ENCODE measurements around the gene PDCD6IP.
A peak's percentile ranks its signal among the peaks of the same experiment; 100 is the strongest.

Gene PDCD6IP

DNA sequence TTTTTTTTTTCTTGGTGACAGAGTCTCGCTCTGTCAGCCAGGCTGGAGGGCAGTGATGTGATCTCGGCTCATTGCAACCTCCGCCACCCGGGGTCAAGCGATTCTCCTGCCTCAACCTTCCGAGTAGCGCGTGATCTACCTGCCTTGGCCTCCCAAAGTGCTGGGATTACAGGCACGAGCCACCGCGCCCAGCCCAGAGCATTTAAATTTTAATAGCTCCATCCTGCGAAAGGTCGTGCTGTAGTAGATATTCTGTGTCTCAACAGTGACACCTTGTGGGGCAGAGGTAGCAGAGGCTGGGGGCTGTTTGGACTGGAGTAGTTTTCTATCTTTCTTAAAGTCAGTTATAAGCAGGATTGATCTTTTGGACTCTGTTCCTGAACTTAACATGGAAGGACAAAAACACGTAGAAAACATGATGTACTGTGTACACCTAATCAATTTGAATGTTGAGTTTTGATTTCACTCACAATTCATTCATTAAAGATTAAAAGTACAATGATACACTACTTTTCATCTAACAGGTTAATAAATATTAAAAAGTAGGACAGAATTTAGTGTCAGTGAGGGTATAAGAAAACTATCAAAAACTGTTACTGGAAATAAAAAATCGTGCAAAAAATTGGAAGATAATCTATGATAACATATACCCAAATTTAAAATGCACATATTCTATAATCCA, 11.0 kb upstream of the PDCD6IP start:
- Mint-ChIP-seq H3K36me3 (no peaks in the 10 kb centered on the region), H3K9me3 (ENCODE audit: low read depth) (no peaks in the 10 kb centered on the region), H3K4me1 (ENCODE audit: low read depth) (peaks cover 5% of the 10 kb centered on the region), H3K27me3 (peaks cover 1% of the 10 kb centered on the region), H3K4me3 (peak overlapping the region; percentile 21), H3K27ac (no peak overlapping the region)

DNA sequence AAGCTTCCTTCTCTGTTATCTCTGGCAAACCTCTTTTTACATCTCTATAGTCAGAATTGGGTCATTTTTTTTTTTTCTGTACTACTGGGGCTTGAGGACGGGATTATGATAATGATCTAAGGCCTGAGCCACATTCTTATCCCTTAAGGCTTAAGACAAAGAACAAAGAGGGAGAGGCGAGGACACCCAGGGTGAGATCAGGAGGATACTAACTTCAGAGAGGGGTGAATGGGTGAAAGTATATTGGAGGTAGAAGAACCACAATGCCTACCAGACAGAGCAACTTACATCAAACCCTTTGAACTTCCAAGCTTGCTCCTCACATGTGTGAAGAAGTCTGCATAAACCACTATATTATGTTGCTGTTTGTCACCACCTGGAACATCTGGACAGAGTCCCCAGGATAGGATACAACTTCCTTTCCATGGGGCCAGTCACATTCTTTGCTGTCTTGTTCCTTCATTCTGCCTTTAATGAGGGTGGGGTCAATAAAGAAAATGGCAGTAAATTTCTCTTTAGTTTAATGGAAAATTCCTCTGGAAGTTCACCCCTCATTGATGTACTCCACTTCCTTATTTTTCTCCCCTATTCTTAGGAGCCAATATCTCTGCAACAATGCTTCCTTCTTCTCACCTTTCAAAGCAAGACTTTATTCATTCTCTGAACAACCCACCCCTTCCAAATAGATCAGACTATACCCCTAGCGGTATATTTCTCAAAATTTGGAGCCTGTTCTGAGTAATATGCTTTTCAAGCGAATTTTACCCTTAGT, 9.1 kb upstream of the PDCD6IP start:
- Mint-ChIP-seq H3K4me3 (no peak overlapping the region), H3K36me3 (no peaks in the 10 kb centered on the region), H3K27me3 (peaks cover 1% of the 10 kb centered on the region), H3K9me3 (ENCODE audit: low read depth) (no peaks in the 10 kb centered on the region), H3K4me1 (ENCODE audit: low read depth) (peaks cover 5% of the 10 kb centered on the region), H3K27ac (no peak overlapping the region)

DNA sequence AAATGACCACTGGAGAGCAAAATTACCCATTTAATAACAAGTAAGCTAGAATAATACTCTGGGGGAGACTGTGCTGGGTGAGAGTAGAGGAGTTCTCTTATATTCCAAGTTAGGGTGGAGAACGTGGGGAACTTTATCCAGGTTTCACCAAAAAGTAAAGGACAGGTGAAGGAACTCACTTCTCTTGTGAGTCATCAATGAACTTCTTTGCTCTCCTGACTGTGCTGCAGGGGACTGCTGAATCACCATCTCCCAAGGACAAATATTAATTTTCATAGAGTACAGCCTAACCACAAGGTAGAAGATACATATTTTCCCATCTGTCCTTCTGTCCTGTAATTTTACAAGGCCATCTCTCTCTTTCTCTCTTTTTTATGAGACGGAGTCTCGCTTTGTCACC, 8.3 kb upstream of the PDCD6IP start:
- H3K9me3 Mint-ChIP-seq (ENCODE audit: low read depth), result no peaks in the 10 kb centered on the region

DNA sequence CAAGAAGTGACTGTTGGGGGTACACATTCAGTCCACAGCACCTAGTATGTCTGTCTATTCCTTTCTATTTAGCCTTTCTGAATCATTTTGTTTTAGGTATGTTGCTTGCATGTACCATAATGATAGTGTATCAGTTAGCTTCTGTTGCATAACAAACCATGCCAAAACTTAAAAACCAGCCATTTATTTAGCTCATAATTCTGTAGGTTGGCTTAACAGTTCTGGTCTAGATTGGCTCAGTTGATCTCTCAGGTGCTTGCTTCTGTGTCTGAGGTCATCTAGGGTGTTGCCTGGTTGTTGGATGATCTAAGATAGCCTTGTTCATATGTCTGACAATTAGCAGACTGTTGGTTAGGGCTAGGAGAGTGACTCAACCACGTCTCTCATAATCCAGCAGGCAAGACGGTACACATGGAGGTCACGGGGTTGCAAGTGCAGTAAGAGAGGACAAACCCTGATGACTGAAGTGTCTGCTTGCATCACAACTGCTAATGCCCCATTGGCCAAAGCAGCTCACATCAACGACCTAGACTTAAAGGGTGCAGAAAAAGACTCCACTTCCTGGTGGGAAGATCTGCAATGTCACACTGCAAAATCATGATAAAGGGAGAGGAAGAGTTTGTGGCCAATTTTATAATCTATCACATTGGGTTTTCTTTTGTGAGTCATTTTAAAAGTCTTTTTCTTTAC, 6.8 kb upstream of the PDCD6IP start:
- Mint-ChIP-seq H3K36me3 (no peaks in the 10 kb centered on the region), H3K9me3 (ENCODE audit: low read depth) (no peaks in the 10 kb centered on the region), H3K27me3 (peaks cover 1% of the 10 kb centered on the region), H3K27ac (no peak overlapping the region), H3K4me3 (no peak overlapping the region), H3K4me1 (ENCODE audit: low read depth) (peaks cover 5% of the 10 kb centered on the region)

More for the DNA sequence above, 8.3 kb upstream of the PDCD6IP start:
- no peak overlapping the region for H3K4me3 Mint-ChIP-seq
- no peaks in the 10 kb centered on the region for H3K36me3 Mint-ChIP-seq
- H3K27ac Mint-ChIP-seq, result no peak overlapping the region
- H3K4me1 Mint-ChIP-seq (ENCODE audit: low read depth), result peaks cover 5% of the 10 kb centered on the region
- H3K27me3 Mint-ChIP-seq, result peaks cover 1% of the 10 kb centered on the region

DNA sequence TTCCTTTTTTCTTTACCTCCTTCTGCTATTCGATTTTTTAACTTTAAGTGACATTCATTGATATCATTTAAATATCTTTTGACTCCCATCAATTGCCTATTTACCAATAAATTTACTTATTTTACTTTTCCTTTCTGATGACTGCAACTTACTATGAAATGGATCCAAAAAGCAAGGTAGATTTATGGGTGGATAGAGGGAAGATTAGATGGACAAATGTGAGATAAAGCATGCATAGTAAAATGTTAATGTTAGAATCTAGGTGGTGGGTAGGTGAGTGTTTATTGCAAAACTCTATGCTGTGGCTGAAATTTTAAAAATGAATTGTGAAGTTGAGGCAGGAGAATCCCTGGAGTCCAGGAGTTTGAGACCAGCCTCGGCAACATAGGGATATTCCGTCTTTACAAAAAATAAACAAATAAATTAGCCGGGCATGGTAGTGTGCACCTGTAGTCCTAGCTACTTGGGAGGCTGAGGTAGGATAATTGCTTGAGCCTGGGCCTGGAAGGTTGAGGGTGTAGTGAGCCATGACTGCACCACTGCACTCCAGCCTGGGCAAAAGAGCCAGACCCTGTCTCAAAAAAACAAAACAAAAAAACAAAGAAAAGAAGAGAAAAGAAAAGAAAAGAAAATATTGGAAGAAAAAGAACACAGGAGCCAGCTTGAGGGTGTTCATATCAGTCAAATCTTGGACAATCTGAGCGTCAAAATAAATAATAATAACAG, 6.1 kb upstream of the PDCD6IP start:
- Mint-ChIP-seq H3K36me3 (no peaks in the 10 kb centered on the region), H3K4me3 (no peak overlapping the region), H3K27ac (no peak overlapping the region), H3K27me3 (peaks cover 1% of the 10 kb centered on the region), H3K4me1 (ENCODE audit: low read depth) (peaks cover 6% of the 10 kb centered on the region), H3K9me3 (ENCODE audit: low read depth) (no peaks in the 10 kb centered on the region)

DNA sequence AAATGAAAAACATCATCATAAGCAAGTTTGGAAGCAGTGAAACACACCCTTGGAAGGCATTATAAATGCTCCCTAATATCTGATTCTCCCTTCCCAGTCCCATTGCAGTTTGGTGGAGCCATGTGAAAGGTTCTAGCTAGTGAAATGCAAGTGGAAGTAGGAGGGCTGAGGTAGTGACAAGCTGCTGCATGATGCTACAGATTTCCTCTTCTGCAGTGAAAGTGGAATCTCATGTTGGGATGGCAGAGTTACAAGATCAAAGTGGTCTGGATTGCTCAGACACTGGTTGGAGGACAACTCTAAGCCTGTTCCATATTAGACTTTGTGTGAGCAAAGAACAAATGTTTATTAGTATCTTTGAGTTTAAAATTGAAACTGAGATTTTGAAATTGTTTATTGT, 3.3 kb upstream of the PDCD6IP start:
- Mint-ChIP-seq H3K4me3 (no peak overlapping the region), H3K27me3 (peaks cover 1% of the 10 kb centered on the region), H3K4me1 (ENCODE audit: low read depth) (peaks cover 25% of the 10 kb centered on the region), H3K36me3 (peaks cover 3% of the 10 kb centered on the region), H3K9me3 (ENCODE audit: low read depth) (no peaks in the 10 kb centered on the region), H3K27ac (no peak overlapping the region)

DNA sequence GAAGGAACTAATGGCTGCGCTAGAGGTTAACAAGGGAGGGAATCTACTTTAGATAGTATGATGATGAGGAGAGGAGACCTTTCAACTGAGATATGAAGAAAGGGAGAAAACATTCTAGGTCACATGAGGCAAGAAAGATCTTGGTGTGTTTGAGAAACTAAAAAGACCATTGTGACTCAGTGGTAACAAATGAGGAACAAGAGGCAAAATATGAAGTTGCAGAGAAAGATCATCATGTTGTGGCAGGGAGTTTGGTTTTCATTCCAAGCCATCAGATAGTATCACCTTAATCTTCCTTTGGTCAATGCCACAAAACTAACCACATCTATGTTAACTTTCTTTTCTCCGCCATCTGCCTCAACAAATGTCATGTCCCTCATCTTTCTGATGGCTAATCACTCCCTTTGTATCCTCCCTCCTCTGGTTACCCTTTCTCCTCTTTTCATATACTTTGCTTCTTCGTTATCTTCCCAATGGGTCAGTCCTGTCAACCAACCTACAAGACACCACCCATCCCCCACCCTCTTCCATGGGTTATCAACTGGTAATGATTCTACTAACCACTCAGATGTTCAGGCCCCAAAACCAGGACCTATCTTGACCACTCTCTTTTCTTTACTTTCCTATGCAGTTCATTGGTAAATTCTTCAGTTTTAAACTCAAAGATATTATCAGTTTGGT, 2.4 kb upstream of the PDCD6IP start:
- peaks cover 3% of the 10 kb centered on the region for H3K36me3 Mint-ChIP-seq
- H3K4me1 Mint-ChIP-seq (ENCODE audit: low read depth), result peaks cover 34% of the 10 kb centered on the region
- H3K9me3 Mint-ChIP-seq (ENCODE audit: low read depth), result no peaks in the 10 kb centered on the region
- H3K27me3 Mint-ChIP-seq, result peaks cover 1% of the 10 kb centered on the region
- H3K4me3 Mint-ChIP-seq, result peak overlapping the region; percentile 42
- no peak overlapping the region for H3K27ac Mint-ChIP-seq

DNA sequence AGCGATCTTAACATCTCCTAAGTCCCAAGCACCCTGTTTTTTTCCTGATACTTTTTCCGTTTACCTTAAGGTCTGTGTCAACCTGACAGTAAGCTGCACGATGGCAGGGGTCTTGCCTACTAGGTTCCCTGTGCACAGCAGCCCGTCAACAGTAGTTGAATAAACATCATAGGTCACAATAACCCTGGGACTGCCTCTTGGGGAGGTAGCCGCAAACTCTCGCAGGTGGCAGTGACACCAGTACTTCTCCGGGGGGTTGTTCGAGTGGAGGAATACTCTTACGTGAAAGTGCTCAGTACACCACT, 365 bp upstream of the PDCD6IP start:
- Mint-ChIP-seq H3K4me3 (peak overlapping the region; percentile 100), H3K4me1 (ENCODE audit: low read depth) (peaks cover 52% of the 10 kb centered on the region), H3K27me3 (no peaks in the 10 kb centered on the region), H3K27ac (peak overlapping the region; percentile 98), H3K36me3 (peaks cover 3% of the 10 kb centered on the region), H3K9me3 (ENCODE audit: low read depth) (no peaks in the 10 kb centered on the region)

DNA sequence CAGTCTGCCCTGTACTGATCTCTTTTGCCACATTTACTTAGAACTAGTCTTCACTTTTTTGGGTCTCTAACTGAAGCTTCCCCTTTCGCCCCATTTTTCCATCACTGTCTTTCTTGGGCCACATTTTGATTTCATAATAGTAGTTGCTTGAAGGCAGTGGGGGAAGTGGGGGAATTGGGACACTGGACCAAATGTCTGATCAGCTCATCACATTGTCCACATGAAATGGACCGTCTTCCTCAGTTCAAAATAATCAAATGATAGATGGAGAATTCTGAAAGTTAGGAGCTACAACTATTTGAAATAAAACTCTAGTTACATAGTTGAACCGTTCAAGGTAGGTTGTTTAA, 747 bp downstream of the PDCD6IP start:
- Mint-ChIP-seq H3K27me3 (no peaks in the 10 kb centered on the region), H3K4me1 (ENCODE audit: low read depth) (peaks cover 63% of the 10 kb centered on the region), H3K27ac (peak overlapping the region; percentile 93), H3K9me3 (ENCODE audit: low read depth) (no peaks in the 10 kb centered on the region), H3K4me3 (peak overlapping the region; percentile 100), H3K36me3 (peaks cover 9% of the 10 kb centered on the region)

DNA sequence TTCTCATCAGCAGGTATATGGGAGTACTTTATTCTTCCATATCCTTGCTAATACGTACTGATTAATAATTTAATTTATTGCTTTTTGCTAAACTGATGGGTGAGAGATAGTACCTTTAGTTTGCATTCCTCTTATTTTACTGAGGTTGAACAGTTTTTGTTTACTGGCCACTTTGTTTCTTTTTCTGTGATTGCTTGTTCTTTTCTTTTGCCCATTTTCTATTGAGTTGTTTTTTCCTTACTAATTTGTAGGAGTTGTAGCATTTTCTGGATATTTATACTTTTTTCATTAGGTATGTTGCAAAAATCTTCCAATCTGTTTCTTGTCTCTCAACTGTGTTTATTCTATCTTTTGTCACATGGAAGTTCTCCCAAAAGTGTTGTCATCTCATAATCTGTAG, 4.8 kb downstream of the PDCD6IP start:
- H3K4me1 Mint-ChIP-seq (ENCODE audit: low read depth), result peaks cover 78% of the 10 kb centered on the region
- H3K4me3 Mint-ChIP-seq, result peak overlapping the region; percentile 75
- H3K27me3 Mint-ChIP-seq, result no peaks in the 10 kb centered on the region
- H3K9me3 Mint-ChIP-seq (ENCODE audit: low read depth), result no peaks in the 10 kb centered on the region
- H3K27ac Mint-ChIP-seq, result no peak overlapping the region
- H3K36me3 Mint-ChIP-seq, result peaks cover 13% of the 10 kb centered on the region

DNA sequence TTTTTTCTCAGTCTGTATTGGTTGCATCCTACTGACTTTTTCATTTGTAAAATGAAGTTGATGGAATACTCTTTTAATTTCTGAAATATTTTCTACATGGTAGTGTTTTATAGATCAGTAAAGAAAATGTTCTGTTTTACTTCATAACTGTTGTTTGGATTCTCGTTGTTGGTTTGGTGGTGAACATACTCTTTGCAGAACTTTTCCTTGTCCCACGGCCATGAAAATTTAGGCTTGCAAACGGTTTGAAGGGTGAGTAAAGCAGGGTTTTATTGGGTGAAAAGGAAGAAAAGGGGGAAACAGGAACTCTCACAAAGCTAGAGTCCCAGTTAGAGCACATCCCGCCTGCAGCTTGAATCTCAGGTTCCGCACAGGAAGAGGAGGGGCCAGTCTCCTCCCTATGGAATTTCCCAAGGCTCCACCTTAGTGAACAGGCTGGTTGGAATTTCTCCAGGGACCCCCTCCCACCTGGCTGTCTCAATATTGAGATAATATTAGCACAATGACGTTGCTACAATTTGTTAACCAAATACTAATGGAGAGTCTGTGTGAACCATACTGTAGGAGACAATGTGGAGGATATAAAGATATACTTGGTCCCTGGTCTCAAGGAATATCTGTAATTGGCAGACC, 5.6 kb downstream of the PDCD6IP start:
- Mint-ChIP-seq H3K27ac (no peak overlapping the region), H3K4me3 (peak overlapping the region; percentile 24), H3K36me3 (peaks cover 16% of the 10 kb centered on the region), H3K4me1 (ENCODE audit: low read depth) (peaks cover 83% of the 10 kb centered on the region), H3K27me3 (no peaks in the 10 kb centered on the region), H3K9me3 (ENCODE audit: low read depth) (no peaks in the 10 kb centered on the region)

DNA sequence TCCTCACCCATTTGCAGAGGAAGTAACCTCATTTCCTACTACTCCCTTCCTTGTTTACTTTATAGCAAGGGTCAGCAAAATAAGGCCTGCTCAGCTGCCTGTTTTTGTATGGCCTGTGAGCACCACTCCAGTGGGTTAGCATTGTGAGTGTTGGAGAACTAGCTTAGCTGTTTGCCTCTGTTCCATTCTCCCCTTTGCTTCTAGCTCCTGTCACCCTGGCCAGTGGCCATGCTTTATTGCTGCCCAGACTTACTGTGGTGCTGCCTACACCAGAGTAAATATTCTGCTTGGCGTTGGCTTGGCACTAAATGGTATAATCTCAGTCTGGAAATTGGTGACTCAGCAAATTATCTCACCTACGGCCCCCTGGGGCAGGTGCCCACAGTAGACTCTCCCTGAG, 8.8 kb downstream of the PDCD6IP start:
- H3K27me3 Mint-ChIP-seq, result no peaks in the 10 kb centered on the region
- H3K4me3 Mint-ChIP-seq, result no peak overlapping the region
- H3K36me3 Mint-ChIP-seq, result peaks cover 17% of the 10 kb centered on the region
- H3K9me3 Mint-ChIP-seq (ENCODE audit: low read depth), result no peaks in the 10 kb centered on the region
- H3K4me1 Mint-ChIP-seq (ENCODE audit: low read depth), result peaks cover 75% of the 10 kb centered on the region
- no peak overlapping the region for H3K27ac Mint-ChIP-seq

DNA sequence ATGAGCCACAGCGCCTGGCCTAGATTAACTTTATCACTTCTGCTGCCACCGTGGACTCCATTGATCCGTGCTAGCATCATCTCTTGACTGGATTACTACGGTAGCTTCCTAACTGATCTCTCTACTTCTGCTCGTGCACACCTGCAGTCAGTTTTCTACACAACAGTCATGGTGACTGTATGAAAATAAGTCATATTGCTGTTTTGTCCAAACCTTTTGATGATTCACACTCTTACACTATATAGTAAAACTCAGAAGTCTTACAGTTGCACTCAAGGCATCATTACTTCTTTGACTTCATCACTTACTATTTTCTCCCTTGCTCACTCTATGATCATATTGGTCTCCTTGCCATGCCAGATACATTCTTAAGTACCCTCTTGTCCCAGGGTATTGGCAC, 10.1 kb downstream of the PDCD6IP start:
- H3K36me3 Mint-ChIP-seq, result peaks cover 14% of the 10 kb centered on the region
- no peaks in the 10 kb centered on the region for H3K9me3 Mint-ChIP-seq (ENCODE audit: low read depth)
- peak overlapping the region; percentile 25 for H3K27ac Mint-ChIP-seq
- H3K27me3 Mint-ChIP-seq, result no peaks in the 10 kb centered on the region
- peaks cover 64% of the 10 kb centered on the region for H3K4me1 Mint-ChIP-seq (ENCODE audit: low read depth)
- no peak overlapping the region for H3K4me3 Mint-ChIP-seq

DNA sequence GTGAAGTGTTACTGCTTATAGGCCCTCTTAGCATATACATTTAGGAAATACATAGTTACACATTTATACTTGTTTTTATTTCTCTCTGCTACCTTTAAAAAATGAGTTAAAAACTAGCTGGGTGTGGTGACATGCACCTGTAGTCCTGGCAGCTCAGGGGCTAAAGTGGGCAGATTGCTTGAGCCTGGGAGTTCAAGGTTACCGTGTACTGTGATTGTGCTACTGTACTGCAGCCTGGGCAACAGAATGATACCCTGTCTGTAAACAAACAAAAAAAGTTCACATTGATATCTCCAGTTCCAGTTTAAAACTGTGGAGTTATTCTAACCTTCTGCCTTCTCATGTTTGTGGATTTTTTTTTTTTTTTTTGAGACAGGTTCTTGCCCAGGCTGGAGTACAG, 12.1 kb downstream of the PDCD6IP start:
- no peak overlapping the region for H3K4me3 Mint-ChIP-seq
- peaks cover 10% of the 10 kb centered on the region for H3K36me3 Mint-ChIP-seq
- peaks cover 55% of the 10 kb centered on the region for H3K4me1 Mint-ChIP-seq (ENCODE audit: low read depth)
- no peaks in the 10 kb centered on the region for H3K27me3 Mint-ChIP-seq
- H3K9me3 Mint-ChIP-seq (ENCODE audit: low read depth), result no peaks in the 10 kb centered on the region
- H3K27ac Mint-ChIP-seq, result no peak overlapping the region
